ENCODE data around the gene AKAP9.
"Not testable (repeated sequence)": the region's sequence is repeated elsewhere in the genome, so short reads cannot be mapped to it uniquely, and the experiment has no call there.

GRCh38 chr7:92026635-92027034 is 86.0 kb downstream of the AKAP9 start:
- TF ChIP-seq, protein P1, sequence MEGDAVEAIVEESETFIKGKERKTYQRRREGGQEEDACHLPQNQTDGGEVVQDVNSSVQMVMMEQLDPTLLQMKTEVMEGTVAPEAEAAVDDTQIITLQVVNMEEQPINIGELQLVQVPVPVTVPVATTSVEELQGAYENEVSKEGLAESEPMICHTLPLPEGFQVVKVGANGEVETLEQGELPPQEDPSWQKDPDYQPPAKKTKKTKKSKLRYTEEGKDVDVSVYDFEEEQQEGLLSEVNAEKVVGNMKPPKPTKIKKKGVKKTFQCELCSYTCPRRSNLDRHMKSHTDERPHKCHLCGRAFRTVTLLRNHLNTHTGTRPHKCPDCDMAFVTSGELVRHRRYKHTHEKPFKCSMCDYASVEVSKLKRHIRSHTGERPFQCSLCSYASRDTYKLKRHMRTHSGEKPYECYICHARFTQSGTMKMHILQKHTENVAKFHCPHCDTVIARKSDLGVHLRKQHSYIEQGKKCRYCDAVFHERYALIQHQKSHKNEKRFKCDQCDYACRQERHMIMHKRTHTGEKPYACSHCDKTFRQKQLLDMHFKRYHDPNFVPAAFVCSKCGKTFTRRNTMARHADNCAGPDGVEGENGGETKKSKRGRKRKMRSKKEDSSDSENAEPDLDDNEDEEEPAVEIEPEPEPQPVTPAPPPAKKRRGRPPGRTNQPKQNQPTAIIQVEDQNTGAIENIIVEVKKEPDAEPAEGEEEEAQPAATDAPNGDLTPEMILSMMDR (IDR thresholded peaks at IDR 0.05): not testable (repeated sequence)
- not testable (repeated sequence) for TF ChIP-seq POLR2A (IDR thresholded peaks at IDR 0.05)

Data from Peyer's patch (tissue), 4 donors.